Gastrocnemius medialis (tissue), 4 donors: Measurements from ENCODE around the gene DNAH6.

Source experiments
- POLR2A ChIP-seq, 2 donors: fragments of 450-650 bp; IDR thresholded peaks; one replicate each; pipeline ENCODE4 v1.6.1; 2017; ENCODE audit warnings: antibody characterized with exemption in 2 of 2, mild to moderate bottlenecking in 2 of 2, moderate library complexity in 2 of 2
- TF ChIP-seq, protein P1 (sequence below), 5 experiments: fragments of 450-650 bp in 3 of 5; fragments of 200-600 bp in 2 of 5; sonication (generic) in 2 of 5; IDR thresholded peaks in 4 of 5; conservative IDR thresholded peaks in 1 of 5; 1 replicate in 4 of 5; 2 replicates in 1 of 5; pipeline ENCODE4 v1.5.1; 2016 to 2019; ENCODE audit warnings: antibody characterized with exemption in 5 of 5, mild to moderate bottlenecking in 3 of 5, moderate library complexity in 3 of 5

DNA sequence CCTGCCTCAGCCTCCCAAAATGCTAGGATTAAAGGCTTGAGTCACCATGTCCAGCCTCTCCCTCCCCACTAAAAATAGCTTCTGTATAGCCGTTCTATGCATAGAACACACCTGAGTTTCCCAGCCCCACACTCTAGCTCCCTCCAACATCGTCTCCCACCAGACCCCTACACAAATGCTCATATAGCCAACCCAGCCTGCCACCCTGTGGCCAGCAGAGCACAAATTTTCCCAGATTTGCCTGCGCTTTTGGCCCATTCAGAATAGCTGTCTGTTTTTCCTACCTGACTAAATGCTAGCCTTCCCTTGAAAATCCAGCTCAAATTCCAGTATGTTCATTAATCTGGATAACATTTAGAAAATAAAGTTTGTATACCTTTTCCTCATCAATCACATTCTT lies 341.8 kb downstream of the DNAH6 start:
- TF ChIP-seq, protein P1, sequence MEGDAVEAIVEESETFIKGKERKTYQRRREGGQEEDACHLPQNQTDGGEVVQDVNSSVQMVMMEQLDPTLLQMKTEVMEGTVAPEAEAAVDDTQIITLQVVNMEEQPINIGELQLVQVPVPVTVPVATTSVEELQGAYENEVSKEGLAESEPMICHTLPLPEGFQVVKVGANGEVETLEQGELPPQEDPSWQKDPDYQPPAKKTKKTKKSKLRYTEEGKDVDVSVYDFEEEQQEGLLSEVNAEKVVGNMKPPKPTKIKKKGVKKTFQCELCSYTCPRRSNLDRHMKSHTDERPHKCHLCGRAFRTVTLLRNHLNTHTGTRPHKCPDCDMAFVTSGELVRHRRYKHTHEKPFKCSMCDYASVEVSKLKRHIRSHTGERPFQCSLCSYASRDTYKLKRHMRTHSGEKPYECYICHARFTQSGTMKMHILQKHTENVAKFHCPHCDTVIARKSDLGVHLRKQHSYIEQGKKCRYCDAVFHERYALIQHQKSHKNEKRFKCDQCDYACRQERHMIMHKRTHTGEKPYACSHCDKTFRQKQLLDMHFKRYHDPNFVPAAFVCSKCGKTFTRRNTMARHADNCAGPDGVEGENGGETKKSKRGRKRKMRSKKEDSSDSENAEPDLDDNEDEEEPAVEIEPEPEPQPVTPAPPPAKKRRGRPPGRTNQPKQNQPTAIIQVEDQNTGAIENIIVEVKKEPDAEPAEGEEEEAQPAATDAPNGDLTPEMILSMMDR (IDR thresholded peaks at IDR 0.05 in 4 of 5, conservative IDR thresholded peaks at IDR 0.05 in 1 of 5) = no peak
- no peak for TF ChIP-seq POLR2A (IDR thresholded peaks at IDR 0.05)
